Retinal pigment epithelial cell (primary cell): ENCODE data around the gene RCAN2.

Experiments used
- DNase-seq: peaks from one replicate; pipeline ENCODE4 v3.0.0-alpha.2; 2010; ENCODE audit warnings: low read depth
- H3K4me3 ChIP-seq: 2 replicates; pipeline ENCODE4 v1.5.1; 2011; ENCODE audit warnings: mild to moderate bottlenecking, low read length, control low read depth, moderate library complexity
- CTCF ChIP-seq: conservative IDR thresholded peaks from 2 replicates; pipeline ENCODE4 v1.5.1; 2011; ENCODE audit warnings: low read depth, low read length, control low read depth, inconsistent platforms

RCAN2 gene

DNA sequence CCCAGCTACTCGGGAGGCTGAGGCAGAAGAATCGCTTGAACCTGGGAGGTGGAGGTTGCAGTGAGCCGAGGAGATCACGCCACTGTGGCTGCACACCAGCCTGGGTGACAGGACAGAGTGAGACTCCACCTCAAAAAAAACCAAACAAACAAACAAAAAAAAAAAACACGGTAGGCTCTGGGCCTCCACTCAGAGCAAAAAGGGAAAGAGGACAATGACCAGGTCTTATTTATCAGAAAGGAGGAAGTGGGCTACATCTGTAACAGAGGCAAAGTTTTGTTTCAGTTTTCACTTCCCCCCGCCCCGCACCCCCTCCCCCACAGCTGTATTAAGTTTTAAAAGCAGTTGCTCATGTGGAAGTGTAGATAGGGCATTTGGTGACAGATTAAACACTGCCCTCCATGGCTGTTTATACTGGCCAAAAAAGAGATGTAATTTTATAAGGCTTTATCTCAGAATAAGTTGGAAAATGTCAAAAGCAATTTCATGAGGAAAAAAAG, 114.6 kb downstream of the RCAN2 start:
- no peak for DNase-seq
- no peak overlapping the region for H3K4me3 ChIP-seq
- TF ChIP-seq CTCF, result no peak

DNA sequence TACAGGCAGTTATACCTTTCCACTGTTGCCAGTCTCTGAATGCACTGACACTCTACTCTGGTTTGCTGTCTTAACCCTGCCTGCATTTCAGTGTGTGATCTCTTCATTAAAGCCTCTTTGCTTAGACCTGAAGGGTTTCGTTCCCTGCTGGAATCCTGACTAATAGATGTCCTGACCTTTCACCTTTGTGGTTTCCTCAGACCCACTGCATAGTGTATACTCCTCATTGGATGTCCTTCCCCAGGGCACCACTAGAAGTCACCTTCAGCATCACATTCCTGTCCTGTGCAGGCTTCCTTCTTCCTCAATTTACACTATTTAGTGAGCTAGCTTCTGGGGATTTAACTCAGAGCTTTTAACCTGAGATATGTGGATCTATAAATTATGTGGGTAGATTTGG, 120.6 kb downstream of the RCAN2 start:
- H3K4me3 ChIP-seq, result no peak overlapping the region
- DNase-seq, result no peak
- no peak for TF ChIP-seq CTCF

DNA sequence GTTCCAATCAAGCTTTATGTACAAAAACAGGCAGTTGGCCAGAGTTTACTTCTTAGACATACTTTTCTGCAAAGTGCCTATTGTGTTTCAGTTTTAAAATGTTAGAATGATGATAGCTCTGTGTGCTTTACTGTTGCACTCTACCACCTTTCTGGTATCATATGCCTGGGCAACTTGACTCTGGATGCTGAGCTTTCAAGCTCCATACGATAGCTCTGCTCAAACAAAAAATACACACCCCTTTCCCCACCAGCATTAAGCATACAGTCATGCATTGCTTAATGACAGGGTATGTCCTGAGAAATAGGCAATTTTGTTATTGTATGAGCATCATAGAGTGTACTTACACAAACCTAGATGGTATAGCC, 123.1 kb downstream of the RCAN2 start:
- no peak overlapping the region for H3K4me3 ChIP-seq
- TF ChIP-seq CTCF, result no peak

DNA sequence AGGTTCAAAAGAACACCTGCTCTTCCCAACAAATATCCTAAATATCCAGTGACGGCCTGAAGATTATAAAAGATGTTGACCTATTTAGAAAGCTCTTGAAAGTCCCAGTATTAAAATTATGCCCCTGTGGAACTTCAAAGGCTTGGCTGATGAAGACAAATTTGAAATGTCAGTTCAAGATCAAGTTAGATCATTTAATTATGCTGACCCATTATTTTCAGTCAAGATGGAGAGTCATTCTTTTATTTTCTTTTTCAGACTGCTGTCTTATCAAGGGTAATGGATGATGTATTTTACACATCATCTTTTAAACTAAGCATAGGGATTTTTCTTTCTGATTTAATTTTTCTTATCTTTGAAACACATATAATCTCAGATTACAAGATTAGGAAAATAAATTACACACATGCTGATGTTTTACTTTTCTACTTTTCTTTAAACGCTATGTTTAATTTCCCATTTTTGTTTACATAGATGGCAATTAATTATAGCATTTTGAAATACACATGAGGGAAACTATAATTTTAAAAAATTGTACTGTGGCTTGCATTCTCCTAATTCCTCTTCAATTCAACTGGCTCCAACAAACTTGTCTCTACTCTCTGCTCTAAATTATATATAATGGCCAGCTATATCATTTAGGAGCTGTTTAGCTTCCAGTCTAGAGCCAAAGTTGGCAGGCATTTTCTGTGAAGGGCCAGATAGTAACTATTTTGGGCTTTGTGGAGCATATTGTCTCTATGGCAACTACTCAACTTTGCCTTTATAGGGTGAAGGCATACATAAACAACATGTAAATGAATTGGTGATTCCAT, 123.7 kb downstream of the RCAN2 start:
- no peak for DNase-seq
- no peak for TF ChIP-seq CTCF
- H3K4me3 ChIP-seq, result no peak overlapping the region

More for the DNA sequence above, 123.1 kb downstream of the RCAN2 start:
- DNase-seq, result no peak

DNA sequence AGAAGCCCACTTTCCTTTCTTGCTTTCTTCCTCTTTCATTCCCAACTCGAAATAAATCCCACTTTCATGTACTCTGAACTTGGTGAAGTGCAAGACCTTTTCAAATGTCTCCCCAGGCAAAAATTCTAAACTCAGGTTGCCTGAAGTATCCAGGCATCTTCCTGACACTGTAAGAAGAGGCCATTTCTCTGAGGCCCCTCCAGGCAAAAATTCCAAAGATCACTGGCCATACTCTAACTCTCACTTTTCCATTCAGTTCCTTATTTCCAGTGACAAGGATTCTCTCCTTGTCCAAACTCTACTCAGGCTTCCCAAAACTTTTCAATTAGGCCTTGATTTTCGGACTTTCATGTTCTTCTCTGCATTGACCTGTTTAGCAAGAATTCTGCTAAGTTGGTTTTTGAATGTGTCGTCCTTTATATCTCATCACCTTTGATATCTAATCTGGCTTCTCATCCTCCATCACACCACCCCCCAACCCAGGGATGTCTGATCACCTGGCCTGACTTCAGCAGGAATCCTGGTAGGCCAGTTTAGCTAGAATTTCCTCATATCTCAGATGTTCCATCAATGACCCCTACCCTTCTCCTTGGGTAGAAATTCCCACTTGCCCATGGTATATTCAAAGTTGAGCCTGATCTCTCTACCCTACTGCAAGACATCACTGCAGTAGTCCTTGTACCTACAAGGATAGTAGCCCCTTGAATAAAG, 124.9 kb downstream of the RCAN2 start:
- no peak for DNase-seq
- H3K4me3 ChIP-seq, result no peak overlapping the region
- TF ChIP-seq CTCF, result no peak

DNA sequence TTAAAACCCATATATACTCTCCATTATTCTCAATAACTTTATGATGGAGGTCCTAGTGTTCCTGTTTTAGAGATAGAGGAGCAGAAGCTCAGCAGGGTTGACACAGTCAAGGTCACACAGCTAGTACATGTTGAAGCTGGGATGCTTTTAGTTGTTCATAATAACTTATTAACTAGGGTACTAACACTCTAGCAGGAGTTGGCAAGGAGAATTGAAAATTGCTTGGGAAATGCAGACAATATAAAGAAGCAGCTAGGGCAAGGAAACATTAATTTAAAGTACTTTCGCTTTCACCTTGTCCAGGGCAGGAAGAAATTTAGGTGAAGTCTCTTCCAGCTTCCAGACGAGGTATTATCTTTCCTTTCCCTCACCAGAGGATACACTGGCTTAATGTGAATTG, 133.7 kb downstream of the RCAN2 start:
- DNase-seq, result no peak
- no peak for TF ChIP-seq CTCF
- H3K4me3 ChIP-seq, result no peak overlapping the region

DNA sequence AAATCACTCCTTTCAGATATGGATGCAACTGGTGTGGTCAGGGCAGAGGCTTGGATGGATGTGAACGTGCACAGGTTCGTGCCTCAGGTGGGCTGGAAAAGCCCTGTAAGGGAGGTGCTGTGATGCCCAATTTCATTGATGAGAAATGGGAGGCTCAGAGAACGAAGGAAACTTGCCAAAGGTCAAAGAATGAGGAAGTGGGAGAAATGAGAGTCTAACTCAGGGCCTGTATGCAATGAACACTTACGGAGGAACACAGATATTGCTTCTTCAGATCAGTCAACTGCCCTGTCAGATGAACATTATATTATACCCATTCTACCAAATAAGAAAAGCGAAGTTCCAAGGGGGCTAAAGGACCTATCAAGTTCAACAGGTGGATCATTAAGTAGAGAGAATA, 134.7 kb downstream of the RCAN2 start:
- H3K4me3 ChIP-seq, result no peak overlapping the region
- DNase-seq, result no peak
- TF ChIP-seq CTCF, result no peak
